Bronchial epithelial cell (primary cell): ENCODE results near the gene HRH2. TPM values are rescaled to one million over a fixed set of nuclear protein-coding genes. Genes with fewer than 3 reads are reported as not detected.

Experiments used
- DNase-seq: peaks from one replicate; pipeline ENCODE4 v3.0.0-alpha.2; 2010; ENCODE audit warnings: low read depth
- FAIRE-seq: peaks from 2 replicates; lab custom pipeline; 2011; peaks lifted over from hg19 to GRCh38; lab: Jason Lieb, UNC
- H3K27me3 ChIP-seq: 2 replicates; pipeline ENCODE4 v1.5.1; 2011; ENCODE audit warnings: low read length; ENCODE audit not compliant: control insufficient read depth, insufficient read depth
- H3K36me3 ChIP-seq: 2 replicates; pipeline ENCODE4 v1.5.1; 2011; ENCODE audit warnings: low read length; ENCODE audit not compliant: control insufficient read depth, insufficient read depth
- H3K4me3 ChIP-seq: 2 replicates; pipeline ENCODE4 v1.5.1; 2011; ENCODE audit warnings: mild to moderate bottlenecking, low read depth, low read length, control low read depth
- total RNA-seq: library from RNA; depleted of rRNA; stranded (reverse); fragments of >200 nt; gene quantifications from 2 replicates; pipeline ENCODE4 v1.2.1, GENCODE V29; 2014
- TF ChIP-seq, protein P1 (sequence below): IDR thresholded peaks from 2 replicates; pipeline ENCODE4 v1.5.1; 2011; ENCODE audit warnings: mild to moderate bottlenecking, moderate library complexity, low read length, control low read depth, inconsistent platforms; ENCODE audit not compliant: insufficient read depth, severe bottlenecking

The HRH2 gene
- total RNA-seq, 1 donor from 2014 or later: not detected

DNA sequence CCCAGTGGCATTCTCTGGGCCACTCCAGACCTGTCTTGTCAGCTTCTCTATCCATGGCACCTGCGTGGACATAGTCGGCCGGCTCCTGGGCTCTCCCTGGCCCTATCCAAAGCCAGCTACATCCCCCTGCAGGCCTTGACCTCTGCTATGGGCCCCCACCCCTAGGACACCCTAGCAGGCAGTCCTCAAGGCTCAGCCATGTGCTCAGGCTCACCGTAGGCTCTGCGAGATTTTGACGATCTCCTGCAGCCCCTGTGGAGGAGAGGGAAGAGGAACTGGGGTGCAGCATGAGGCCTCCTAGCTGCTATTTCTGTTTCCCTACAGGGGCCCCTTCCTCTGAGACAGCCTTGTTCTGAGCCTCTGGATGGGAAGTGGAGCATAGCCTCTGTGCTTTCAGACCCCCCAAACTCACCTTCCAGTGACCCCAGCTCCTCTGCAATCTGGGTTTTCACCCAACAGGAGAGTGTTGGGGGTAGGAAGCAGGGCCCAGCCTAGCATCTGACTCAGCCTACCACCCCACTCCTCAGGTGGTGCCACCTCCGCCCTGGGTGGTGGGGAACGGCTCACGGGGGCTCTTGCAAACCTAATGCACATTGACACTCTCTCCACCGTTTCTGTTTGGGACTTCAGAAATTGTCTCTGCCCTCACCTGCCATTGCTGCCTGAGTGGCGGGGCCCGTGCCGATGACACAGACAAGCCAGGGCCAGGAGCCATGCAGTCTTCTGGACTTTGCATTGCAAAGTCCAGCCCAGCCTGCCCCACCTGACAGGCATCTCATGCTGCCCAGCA is 36.7 kb downstream of the HRH2 start:
- DNase-seq: no peak
- H3K4me3 ChIP-seq: no peak overlapping the region
- H3K27me3 ChIP-seq: no peaks in the 10 kb centered on the region
- no peaks in the 10 kb centered on the region for H3K36me3 ChIP-seq
- TF ChIP-seq, protein P1, sequence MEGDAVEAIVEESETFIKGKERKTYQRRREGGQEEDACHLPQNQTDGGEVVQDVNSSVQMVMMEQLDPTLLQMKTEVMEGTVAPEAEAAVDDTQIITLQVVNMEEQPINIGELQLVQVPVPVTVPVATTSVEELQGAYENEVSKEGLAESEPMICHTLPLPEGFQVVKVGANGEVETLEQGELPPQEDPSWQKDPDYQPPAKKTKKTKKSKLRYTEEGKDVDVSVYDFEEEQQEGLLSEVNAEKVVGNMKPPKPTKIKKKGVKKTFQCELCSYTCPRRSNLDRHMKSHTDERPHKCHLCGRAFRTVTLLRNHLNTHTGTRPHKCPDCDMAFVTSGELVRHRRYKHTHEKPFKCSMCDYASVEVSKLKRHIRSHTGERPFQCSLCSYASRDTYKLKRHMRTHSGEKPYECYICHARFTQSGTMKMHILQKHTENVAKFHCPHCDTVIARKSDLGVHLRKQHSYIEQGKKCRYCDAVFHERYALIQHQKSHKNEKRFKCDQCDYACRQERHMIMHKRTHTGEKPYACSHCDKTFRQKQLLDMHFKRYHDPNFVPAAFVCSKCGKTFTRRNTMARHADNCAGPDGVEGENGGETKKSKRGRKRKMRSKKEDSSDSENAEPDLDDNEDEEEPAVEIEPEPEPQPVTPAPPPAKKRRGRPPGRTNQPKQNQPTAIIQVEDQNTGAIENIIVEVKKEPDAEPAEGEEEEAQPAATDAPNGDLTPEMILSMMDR: no peak
- FAIRE-seq: no peak

DNA sequence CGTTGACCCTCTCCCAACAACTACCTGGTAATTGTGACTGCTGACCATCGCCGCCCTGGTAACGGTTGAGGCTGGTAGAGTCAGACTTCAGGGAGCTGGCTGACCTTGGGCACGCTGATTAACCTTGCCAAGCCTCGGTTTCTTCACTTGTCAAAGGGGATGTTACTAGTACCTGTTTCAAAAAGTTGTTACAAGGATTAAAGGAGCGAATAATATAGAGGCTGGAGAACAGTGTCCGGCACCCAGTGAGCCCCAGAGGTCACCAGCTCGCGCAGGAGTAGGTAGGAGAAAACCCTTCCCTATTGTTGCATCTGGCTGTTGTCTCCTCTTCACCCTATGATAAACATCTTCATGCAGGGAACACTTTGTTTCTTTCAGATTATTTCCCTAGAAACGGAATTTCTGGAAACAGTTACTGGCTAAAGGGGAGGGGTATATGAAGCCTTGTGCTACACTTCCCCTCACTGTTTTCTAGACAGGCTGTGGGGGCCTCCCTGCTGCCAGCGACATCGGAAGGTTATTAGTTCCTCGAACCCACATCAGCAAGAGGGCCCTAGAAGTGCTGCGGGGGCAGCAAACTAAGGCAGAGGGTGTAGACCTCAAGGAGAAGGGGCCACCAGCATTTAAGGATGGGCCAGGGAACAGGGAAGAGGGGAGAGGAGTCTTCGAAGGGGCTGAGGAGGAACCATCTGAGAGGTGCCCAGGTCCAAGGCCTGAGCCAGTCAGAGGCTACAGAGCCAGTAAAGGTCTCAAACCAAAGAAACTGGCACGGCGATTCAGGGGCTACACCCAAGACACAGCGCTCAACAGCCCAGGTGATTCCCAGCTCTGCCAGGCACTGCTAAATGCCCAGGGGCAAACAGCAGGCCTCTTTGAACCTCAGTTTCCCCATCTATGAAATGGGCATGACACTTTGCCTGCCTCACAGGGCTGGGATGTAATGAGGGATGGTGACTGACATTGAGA is 37.6 kb downstream of the HRH2 start:
- TF ChIP-seq, protein P1: no peak
- H3K4me3 ChIP-seq: no peak overlapping the region
- H3K36me3 ChIP-seq: no peaks in the 10 kb centered on the region
- no peaks in the 10 kb centered on the region for H3K27me3 ChIP-seq
- DNase-seq (no peak), FAIRE-seq (no peak)

DNA sequence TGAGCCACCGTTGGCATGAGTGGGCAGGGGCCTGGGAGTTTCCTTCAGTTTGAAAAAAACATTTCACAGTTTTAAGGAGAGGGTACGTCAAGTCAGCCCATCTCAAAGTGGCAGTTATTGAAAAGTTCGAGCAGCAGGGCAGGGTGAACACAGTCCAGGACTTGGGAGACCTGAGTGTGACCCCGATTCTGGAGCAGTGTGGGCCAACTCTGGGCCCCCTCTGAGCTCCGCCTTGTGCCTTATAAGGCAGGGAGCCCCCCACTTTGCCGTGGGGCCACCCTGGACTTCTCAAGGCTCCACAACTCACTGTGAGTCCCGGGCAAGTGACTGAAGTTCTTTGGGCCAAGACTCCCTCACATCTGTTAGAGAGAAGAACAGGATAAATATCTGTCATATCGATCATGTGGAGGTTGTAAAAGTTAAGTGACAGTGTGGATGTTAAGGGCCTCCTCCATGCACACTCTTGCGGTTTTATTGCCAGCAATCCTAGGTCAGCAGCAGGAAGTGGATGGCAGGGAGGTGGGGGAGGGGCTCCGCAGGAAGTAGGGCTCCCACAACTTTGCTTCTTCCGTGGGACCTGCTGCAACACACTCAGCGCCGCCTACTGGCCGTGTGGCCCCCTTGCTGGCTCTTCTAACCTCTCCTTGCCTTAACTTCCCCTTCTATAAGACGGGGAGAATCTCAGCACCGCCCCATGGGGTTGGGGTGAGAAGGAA is 38.4 kb downstream of the HRH2 start:
- DNase-seq (no peak), FAIRE-seq (no peak)
- no peaks in the 10 kb centered on the region for H3K27me3 ChIP-seq

DNA sequence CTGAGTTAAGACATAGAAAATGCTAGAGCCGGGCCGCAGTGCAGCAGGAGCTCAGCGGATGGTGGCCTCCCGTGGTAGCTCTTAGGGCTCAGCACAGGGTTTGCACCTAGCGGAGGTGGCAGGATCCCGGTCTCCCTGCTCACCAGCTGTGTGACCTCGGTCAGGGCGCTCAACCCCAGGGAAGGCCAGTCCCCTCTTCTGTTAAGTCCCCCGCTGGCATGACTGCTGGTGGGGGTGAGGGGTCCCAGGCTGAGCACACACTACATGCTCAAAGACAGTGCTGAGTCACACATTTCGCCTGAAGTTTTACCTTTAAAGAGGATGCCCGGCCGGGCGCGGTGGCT is 39.0 kb downstream of the HRH2 start:
- DNase-seq (no peak), FAIRE-seq (no peak)
- H3K4me3 ChIP-seq: no peak overlapping the region
- TF ChIP-seq, protein P1: no peak
- H3K27me3 ChIP-seq: no peaks in the 10 kb centered on the region
- no peaks in the 10 kb centered on the region for H3K36me3 ChIP-seq

More for the DNA sequence above, 38.4 kb downstream of the HRH2 start:
- Histone ChIP-seq H3K4me3 (no peak overlapping the region), H3K36me3 (no peaks in the 10 kb centered on the region)
- TF ChIP-seq, protein P1: no peak

DNA sequence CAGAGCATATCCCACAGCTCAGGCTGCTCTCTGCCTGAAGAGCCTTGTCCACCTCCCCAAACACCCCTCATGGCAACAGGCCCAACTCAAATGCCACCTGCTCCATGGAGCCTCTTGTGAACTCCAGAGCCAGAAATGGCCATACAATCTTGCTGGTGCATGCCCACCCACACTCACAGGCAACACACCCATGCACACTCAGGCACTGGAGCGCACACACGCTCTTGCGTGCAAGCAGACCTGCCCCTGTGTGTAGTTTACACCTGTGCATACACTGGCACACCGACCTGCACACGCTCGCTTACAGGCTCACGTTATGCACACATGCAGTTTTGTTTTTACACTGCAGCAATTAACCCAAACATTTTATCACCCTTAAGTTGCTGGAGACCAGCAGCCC is 40.0 kb downstream of the HRH2 start:
- DNase-seq (no peak), FAIRE-seq (no peak)
- TF ChIP-seq, protein P1: no peak
- no peaks in the 10 kb centered on the region for H3K36me3 ChIP-seq
- H3K27me3 ChIP-seq: no peaks in the 10 kb centered on the region
- no peak overlapping the region for H3K4me3 ChIP-seq
